Liver (tissue), 9 donors: Measurements from ENCODE around the gene FIBP. TPM values are rescaled to one million over a fixed set of nuclear protein-coding genes. Genes with fewer than 3 reads are reported as not detected.

Experiments used
- DNase-seq: peaks from one replicate; pipeline ENCODE4 v3.0.0-alpha.2; 2017; ENCODE audit warnings: low spot score
- H3K27ac ChIP-seq, 2 donors: one replicate each; pipeline ENCODE4 v1.7.0; 2013; ENCODE audit warnings: inconsistent platforms in 2 of 2, low read length in 2 of 2, control low read depth in 1 of 2, low read depth in 1 of 2, mild to moderate bottlenecking in 1 of 2
- H3K27me3 ChIP-seq, 4 donors: one replicate each; pipeline versions ENCODE4 v1.6.1 to v1.7.0; 2013; ENCODE audit warnings: low read length in 3 of 4, inconsistent platforms in 1 of 4, mild to moderate bottlenecking in 1 of 4, moderate library complexity in 1 of 4; ENCODE audit not compliant: control insufficient read depth in 4 of 4, insufficient read depth in 4 of 4
- H3K36me3 ChIP-seq, 4 donors: one replicate each; pipeline versions ENCODE4 v1.6.1 to v1.7.0; 2013; ENCODE audit warnings: low read length in 3 of 4, mild to moderate bottlenecking in 3 of 4, low read depth in 1 of 4, moderate library complexity in 1 of 4; ENCODE audit not compliant: control insufficient read depth in 4 of 4, insufficient read depth in 3 of 4
- H3K4me1 ChIP-seq, 4 donors: one replicate each; pipeline versions ENCODE4 v1.6.1 to v1.7.0; 2013; ENCODE audit warnings: low read length in 3 of 4, mild to moderate bottlenecking in 3 of 4, moderate library complexity in 1 of 4; ENCODE audit not compliant: control insufficient read depth in 4 of 4, insufficient read depth in 4 of 4
- H3K4me3 ChIP-seq, 3 donors: one replicate each; pipeline versions ENCODE4 v1.6.1 to v1.7.0; 2013; ENCODE audit warnings: low read length in 3 of 3, control low read depth in 1 of 3, low read depth in 1 of 3, mild to moderate bottlenecking in 1 of 3
- H3K9ac ChIP-seq, 2 donors: one replicate each; pipeline ENCODE4 v1.7.0; 2013; ENCODE audit warnings: low read length in 2 of 2, mild to moderate bottlenecking in 2 of 2, moderate library complexity in 2 of 2, control low read depth in 1 of 2, low read depth in 1 of 2
- H3K9me3 ChIP-seq, 4 donors: one replicate each; pipeline versions ENCODE4 v1.6.1 to v1.7.0; 2013; ENCODE audit warnings: low read length in 3 of 4; ENCODE audit not compliant: control insufficient read depth in 4 of 4
- ATF3 ChIP-seq: IDR thresholded peaks from 2 replicates; pipeline ENCODE4 v1.6.1; 2016; ENCODE audit warnings: antibody characterized with exemption
- CTCF ChIP-seq: fragments of 150-350 bp; IDR thresholded peaks from 2 replicates; pipeline ENCODE4 v1.5.1; 2017; ENCODE audit warnings: improper control_type of control experiment, low read depth, low read length; ENCODE audit not compliant: missing input control
- EGR1 ChIP-seq, 2 donors: IDR thresholded peaks; 2 replicates each; pipeline ENCODE4 v1.6.1; 2016 to 2018; ENCODE audit warnings: antibody characterized with exemption in 2 of 2, low read depth in 2 of 2
- FOXA1 ChIP-seq: IDR thresholded peaks from 2 replicates; pipeline ENCODE4 v1.6.1; 2016; ENCODE audit warnings: antibody characterized with exemption
- FOXA2 ChIP-seq: IDR thresholded peaks from 2 replicates; pipeline ENCODE4 v1.6.1; 2016; ENCODE audit warnings: antibody characterized with exemption
- GABPA ChIP-seq, 2 donors: IDR thresholded peaks in 1 of 2; conservative IDR thresholded peaks in 1 of 2; 2 replicates each; pipeline ENCODE4 v1.6.1; 2016; ENCODE audit warnings: antibody characterized with exemption in 2 of 2, mild to moderate bottlenecking in 1 of 2, moderate library complexity in 1 of 2
- HNF4A ChIP-seq, 2 donors: conservative IDR thresholded peaks; 2 replicates each; pipeline ENCODE4 v1.6.1; 2016; ENCODE audit warnings: antibody characterized with exemption in 2 of 2, mild to moderate bottlenecking in 2 of 2
- HNF4G ChIP-seq: IDR thresholded peaks from 2 replicates; pipeline ENCODE4 v1.6.1; 2016; ENCODE audit warnings: antibody characterized with exemption
- JUND ChIP-seq, 2 donors: IDR thresholded peaks; 2 replicates each; pipeline ENCODE4 v1.6.1; 2016; ENCODE audit warnings: antibody characterized with exemption in 2 of 2
- MAX ChIP-seq: IDR thresholded peaks from 2 replicates; pipeline ENCODE4 v1.6.1; 2016; ENCODE audit warnings: antibody characterized with exemption
- NR2F2 ChIP-seq: IDR thresholded peaks from 2 replicates; pipeline ENCODE4 v1.6.1; 2016; ENCODE audit warnings: antibody characterized with exemption
- RAD21 ChIP-seq, 2 donors: IDR thresholded peaks; 2 replicates each; pipeline ENCODE4 v1.6.1; 2016; ENCODE audit warnings: antibody characterized with exemption in 2 of 2, mild to moderate bottlenecking in 2 of 2
- REST ChIP-seq: IDR thresholded peaks from 2 replicates; pipeline ENCODE4 v1.6.1; 2016; ENCODE audit warnings: antibody characterized with exemption, mild to moderate bottlenecking
- RXRA ChIP-seq, 2 donors: IDR thresholded peaks; 2 replicates each; pipeline ENCODE4 v1.6.1; 2017 to 2018; ENCODE audit warnings: antibody characterized with exemption in 2 of 2, mild to moderate bottlenecking in 1 of 2
- SP1 ChIP-seq: IDR thresholded peaks from 2 replicates; pipeline ENCODE4 v1.6.1; 2018; ENCODE audit warnings: antibody characterized with exemption, mild to moderate bottlenecking
- TAF1 ChIP-seq: conservative IDR thresholded peaks from 2 replicates; pipeline ENCODE4 v1.6.1; 2016; ENCODE audit warnings: antibody characterized with exemption, mild to moderate bottlenecking
- YY1 ChIP-seq: IDR thresholded peaks from 2 replicates; pipeline ENCODE4 v1.6.1; 2016; ENCODE audit warnings: antibody characterized with exemption, mild to moderate bottlenecking
- ZBTB33 ChIP-seq: IDR thresholded peaks from 2 replicates; pipeline ENCODE4 v1.6.1; 2016; ENCODE audit warnings: antibody characterized with exemption
- WGBS: extraction: QIAGEN DNeasy Blood & Tissue Kit; methylation state at CpG from one replicate; pipeline ENCODE4 v1.1.7; 2013; 5-methylcytosine and 5-hydroxymethylcytosine counted together
- polyA plus RNA-seq, 2 donors: library from polyadenylated mRNA; stranded (reverse) in 1 of 2; unstranded in 1 of 2; fragments of 200-250 nt in 1 of 2; fragments of >200 nt in 1 of 2; fragmentation: Nextera tagmentation in 1 of 2; extraction: Ambion mirVana in 1 of 2; gene quantifications; one replicate each; pipeline versions ENCODE4 v1.2.1 to v1.2.3, GENCODE V29; 2013 to 2015
- total RNA-seq, 2 donors: library from RNA; depleted of rRNA; stranded (reverse); fragments of >200 nt; gene quantifications; one replicate each; pipeline ENCODE4 v1.2.3, GENCODE V29; 2014
- donor health status: healthy.
- donor health status: healthy.
- donor health status: healthy.
- donor health status: healthy.
- donor health status: healthy.

The FIBP gene
- total and polyA plus RNA-seq, 4 donors, result 23.7 to 45.4 (median 29.1) TPM

GRCh38 chr11:65856689-65857499, 31.4 kb downstream of the FIBP start:
- Histone ChIP-seq H3K9ac (peak overlapping the region in 1 of 2 donors; percentile 85), H3K4me3 (peak overlapping the region; percentile 68 to 96 (median 91)), H3K4me1 (peaks cover 10 to 48% (median 31%) of the 10 kb centered on the region in 4 donors), H3K27ac (peak overlapping the region; percentile 90 to 94), H3K36me3 (peaks cover 13 to 39% (median 20%) of the 10 kb centered on the region in 4 donors), H3K9me3 (no peaks in the 10 kb centered on the region), H3K27me3 (no peaks in the 10 kb centered on the region)
- 2% methylated on average over 57 of the region's 57 CpGs for WGBS
- DNase-seq, result peak; percentile 79
- peak in 1 of 2 donors; percentile 8 for TF ChIP-seq RXRA (IDR thresholded peaks at IDR 0.05)
- no peak for TF ChIP-seq FOXA2
- TF ChIP-seq RAD21 (IDR thresholded peaks at IDR 0.05), result peak in 1 of 2 donors; percentile 12
- TF ChIP-seq ATF3, result no peak
- no peak for TF ChIP-seq ZBTB33
- TF ChIP-seq FOXA1, result no peak
- TF ChIP-seq HNF4G, result no peak
- no peak for TF ChIP-seq EGR1 (IDR thresholded peaks at IDR 0.05; ENCODE audit: low read depth in 2 of 2)
- peak; percentile 58 to 86 for TF ChIP-seq GABPA (IDR thresholded peaks at IDR 0.05 in 1 of 2, conservative IDR thresholded peaks at IDR 0.05 in 1 of 2)
- TF ChIP-seq JUND (IDR thresholded peaks at IDR 0.05), result no peak

GRCh38 chr11:65855927-65856363, 32.3 kb downstream of the FIBP start:
- no peak overlapping the region for H3K9ac ChIP-seq
- H3K27me3 ChIP-seq, result no peaks in the 10 kb centered on the region
- DNase-seq, result no peak
- peaks cover 3 to 39% (median 21%) of the 10 kb centered on the region in 4 donors for H3K4me1 ChIP-seq
- no peak overlapping the region for H3K27ac ChIP-seq
- H3K4me3 ChIP-seq, result peak overlapping the region in 2 of 3 donors; percentile 68 to 91
- 86% methylated on average over 15 of the region's 15 CpGs for WGBS
- TF ChIP-seq FOXA2 (no peak), CTCF (no peak), HNF4A (conservative IDR thresholded peaks at IDR 0.05) (no peak), EGR1 (IDR thresholded peaks at IDR 0.05; ENCODE audit: low read depth in 2 of 2) (no peak), SP1 (no peak), ZBTB33 (no peak), ATF3 (no peak), NR2F2 (no peak), MAX (no peak), HNF4G (no peak), JUND (IDR thresholded peaks at IDR 0.05) (no peak), YY1 (no peak), RXRA (IDR thresholded peaks at IDR 0.05) (no peak), REST (no peak), FOXA1 (no peak), GABPA (IDR thresholded peaks at IDR 0.05 in 1 of 2, conservative IDR thresholded peaks at IDR 0.05 in 1 of 2) (no peak), TAF1 (no peak), RAD21 (IDR thresholded peaks at IDR 0.05) (no peak)
- peaks cover 0 to 6% (median 2%) of the 10 kb centered on the region in 4 donors for H3K9me3 ChIP-seq
- H3K36me3 ChIP-seq, result peaks cover 13 to 39% (median 20%) of the 10 kb centered on the region in 4 donors
